Peyer's patch (tissue), 4 donors: ENCODE measurements around the gene ZNF429.

Source experiments
- POLR2A ChIP-seq, 2 donors: fragments of 450-650 bp; IDR thresholded peaks; one replicate each; pipeline ENCODE4 v1.5.1; 2017; ENCODE audit warnings: antibody characterized with exemption in 2 of 2, mild to moderate bottlenecking in 2 of 2, moderate library complexity in 2 of 2
- TF ChIP-seq, protein P1 (sequence below), 6 experiments: fragments of 450-650 bp in 4 of 6; fragments of 200-600 bp in 2 of 6; sonication (generic) in 1 of 6; IDR thresholded peaks; one replicate each; pipeline ENCODE4 v1.5.1; 2017 to 2019; ENCODE audit warnings: antibody characterized with exemption in 6 of 6, mild to moderate bottlenecking in 3 of 6, moderate library complexity in 1 of 6

DNA sequence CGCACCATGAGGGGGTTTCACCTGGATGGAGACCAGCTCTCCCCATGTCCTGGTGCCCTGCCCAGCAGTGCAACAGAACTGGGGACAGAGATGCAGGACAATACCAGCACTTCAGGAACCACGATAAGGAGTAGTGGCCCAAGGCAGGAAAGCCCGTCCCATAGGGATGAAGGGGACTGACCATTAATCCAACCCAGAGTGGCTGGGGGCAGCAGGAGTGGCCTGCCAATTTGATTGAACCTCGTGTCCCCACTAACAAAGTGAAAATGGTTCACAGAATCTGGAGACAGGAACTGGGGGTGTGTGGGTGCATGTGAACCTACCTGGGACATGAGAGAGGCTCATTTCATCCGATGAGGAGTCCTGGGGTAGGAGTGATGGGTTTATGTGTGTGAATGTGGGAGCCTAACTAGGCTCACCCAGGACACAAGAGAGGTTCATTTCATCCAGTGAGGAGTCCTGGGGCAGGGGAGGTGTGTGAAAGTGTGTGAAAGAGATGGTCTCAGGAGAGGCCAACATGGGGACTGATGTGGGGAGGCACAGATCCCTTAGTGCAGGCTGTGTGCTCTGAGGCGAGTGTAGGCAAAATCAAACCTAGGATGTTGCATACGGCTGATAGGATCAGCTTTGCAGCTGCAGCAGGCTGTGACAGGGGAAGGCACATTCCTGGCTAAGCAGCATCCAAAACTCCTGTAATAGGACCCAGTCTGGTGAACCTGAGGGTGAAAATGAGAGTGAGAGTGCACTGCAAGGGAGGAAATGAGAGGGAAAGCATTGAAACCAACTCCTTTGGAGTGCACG lies 98.2 kb downstream of the ZNF429 start:
- TF ChIP-seq, protein P1, sequence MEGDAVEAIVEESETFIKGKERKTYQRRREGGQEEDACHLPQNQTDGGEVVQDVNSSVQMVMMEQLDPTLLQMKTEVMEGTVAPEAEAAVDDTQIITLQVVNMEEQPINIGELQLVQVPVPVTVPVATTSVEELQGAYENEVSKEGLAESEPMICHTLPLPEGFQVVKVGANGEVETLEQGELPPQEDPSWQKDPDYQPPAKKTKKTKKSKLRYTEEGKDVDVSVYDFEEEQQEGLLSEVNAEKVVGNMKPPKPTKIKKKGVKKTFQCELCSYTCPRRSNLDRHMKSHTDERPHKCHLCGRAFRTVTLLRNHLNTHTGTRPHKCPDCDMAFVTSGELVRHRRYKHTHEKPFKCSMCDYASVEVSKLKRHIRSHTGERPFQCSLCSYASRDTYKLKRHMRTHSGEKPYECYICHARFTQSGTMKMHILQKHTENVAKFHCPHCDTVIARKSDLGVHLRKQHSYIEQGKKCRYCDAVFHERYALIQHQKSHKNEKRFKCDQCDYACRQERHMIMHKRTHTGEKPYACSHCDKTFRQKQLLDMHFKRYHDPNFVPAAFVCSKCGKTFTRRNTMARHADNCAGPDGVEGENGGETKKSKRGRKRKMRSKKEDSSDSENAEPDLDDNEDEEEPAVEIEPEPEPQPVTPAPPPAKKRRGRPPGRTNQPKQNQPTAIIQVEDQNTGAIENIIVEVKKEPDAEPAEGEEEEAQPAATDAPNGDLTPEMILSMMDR (IDR thresholded peaks at IDR 0.05), result no peak
- TF ChIP-seq POLR2A (IDR thresholded peaks at IDR 0.05), result no peak
